ENCODE measurements around the gene NRP2.

GRCh38 chr2:205656941-205657340 lies 25.4 kb upstream of the NRP2 start:
- TF ChIP-seq, protein P1, sequence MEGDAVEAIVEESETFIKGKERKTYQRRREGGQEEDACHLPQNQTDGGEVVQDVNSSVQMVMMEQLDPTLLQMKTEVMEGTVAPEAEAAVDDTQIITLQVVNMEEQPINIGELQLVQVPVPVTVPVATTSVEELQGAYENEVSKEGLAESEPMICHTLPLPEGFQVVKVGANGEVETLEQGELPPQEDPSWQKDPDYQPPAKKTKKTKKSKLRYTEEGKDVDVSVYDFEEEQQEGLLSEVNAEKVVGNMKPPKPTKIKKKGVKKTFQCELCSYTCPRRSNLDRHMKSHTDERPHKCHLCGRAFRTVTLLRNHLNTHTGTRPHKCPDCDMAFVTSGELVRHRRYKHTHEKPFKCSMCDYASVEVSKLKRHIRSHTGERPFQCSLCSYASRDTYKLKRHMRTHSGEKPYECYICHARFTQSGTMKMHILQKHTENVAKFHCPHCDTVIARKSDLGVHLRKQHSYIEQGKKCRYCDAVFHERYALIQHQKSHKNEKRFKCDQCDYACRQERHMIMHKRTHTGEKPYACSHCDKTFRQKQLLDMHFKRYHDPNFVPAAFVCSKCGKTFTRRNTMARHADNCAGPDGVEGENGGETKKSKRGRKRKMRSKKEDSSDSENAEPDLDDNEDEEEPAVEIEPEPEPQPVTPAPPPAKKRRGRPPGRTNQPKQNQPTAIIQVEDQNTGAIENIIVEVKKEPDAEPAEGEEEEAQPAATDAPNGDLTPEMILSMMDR (IDR thresholded peaks at IDR 0.05): no peak
- TF ChIP-seq POLR2AphosphoS5 (IDR thresholded peaks at IDR 0.05) (no peak), POLR2A (IDR thresholded peaks at IDR 0.05) (no peak)
